Liver (tissue), 9 donors: ENCODE results near the gene EARS2. TPM values are rescaled to one million over a fixed set of nuclear protein-coding genes. Genes with fewer than 3 reads are reported as not detected.

Experiments used
- DNase-seq: peaks from one replicate; pipeline ENCODE4 v3.0.0-alpha.2; 2017; ENCODE audit warnings: low spot score
- H3K27ac ChIP-seq, 2 donors: one replicate each; pipeline ENCODE4 v1.7.0; 2013; ENCODE audit warnings: inconsistent platforms in 2 of 2, low read length in 2 of 2, control low read depth in 1 of 2, low read depth in 1 of 2, mild to moderate bottlenecking in 1 of 2
- H3K27me3 ChIP-seq, 4 donors: one replicate each; pipeline versions ENCODE4 v1.6.1 to v1.7.0; 2013; ENCODE audit warnings: low read length in 3 of 4, inconsistent platforms in 1 of 4, mild to moderate bottlenecking in 1 of 4, moderate library complexity in 1 of 4; ENCODE audit not compliant: control insufficient read depth in 4 of 4, insufficient read depth in 4 of 4
- H3K36me3 ChIP-seq, 4 donors: one replicate each; pipeline versions ENCODE4 v1.6.1 to v1.7.0; 2013; ENCODE audit warnings: low read length in 3 of 4, mild to moderate bottlenecking in 3 of 4, low read depth in 1 of 4, moderate library complexity in 1 of 4; ENCODE audit not compliant: control insufficient read depth in 4 of 4, insufficient read depth in 3 of 4
- H3K4me1 ChIP-seq, 4 donors: one replicate each; pipeline versions ENCODE4 v1.6.1 to v1.7.0; 2013; ENCODE audit warnings: low read length in 3 of 4, mild to moderate bottlenecking in 3 of 4, moderate library complexity in 1 of 4; ENCODE audit not compliant: control insufficient read depth in 4 of 4, insufficient read depth in 4 of 4
- H3K4me3 ChIP-seq, 3 donors: one replicate each; pipeline versions ENCODE4 v1.6.1 to v1.7.0; 2013; ENCODE audit warnings: low read length in 3 of 3, control low read depth in 1 of 3, low read depth in 1 of 3, mild to moderate bottlenecking in 1 of 3
- H3K9ac ChIP-seq, 2 donors: one replicate each; pipeline ENCODE4 v1.7.0; 2013; ENCODE audit warnings: low read length in 2 of 2, mild to moderate bottlenecking in 2 of 2, moderate library complexity in 2 of 2, control low read depth in 1 of 2, low read depth in 1 of 2
- H3K9me3 ChIP-seq, 4 donors: one replicate each; pipeline versions ENCODE4 v1.6.1 to v1.7.0; 2013; ENCODE audit warnings: low read length in 3 of 4; ENCODE audit not compliant: control insufficient read depth in 4 of 4
- CTCF ChIP-seq: fragments of 150-350 bp; IDR thresholded peaks from 2 replicates; pipeline ENCODE4 v1.5.1; 2017; ENCODE audit warnings: improper control_type of control experiment, low read depth, low read length; ENCODE audit not compliant: missing input control
- EGR1 ChIP-seq, 2 donors: IDR thresholded peaks; 2 replicates each; pipeline ENCODE4 v1.6.1; 2016 to 2018; ENCODE audit warnings: antibody characterized with exemption in 2 of 2, low read depth in 2 of 2
- FOXA1 ChIP-seq: IDR thresholded peaks from 2 replicates; pipeline ENCODE4 v1.6.1; 2016; ENCODE audit warnings: antibody characterized with exemption
- GABPA ChIP-seq, 2 donors: IDR thresholded peaks in 1 of 2; conservative IDR thresholded peaks in 1 of 2; 2 replicates each; pipeline ENCODE4 v1.6.1; 2016; ENCODE audit warnings: antibody characterized with exemption in 2 of 2, mild to moderate bottlenecking in 1 of 2, moderate library complexity in 1 of 2
- HNF4A ChIP-seq, 2 donors: conservative IDR thresholded peaks; 2 replicates each; pipeline ENCODE4 v1.6.1; 2016; ENCODE audit warnings: antibody characterized with exemption in 2 of 2, mild to moderate bottlenecking in 2 of 2
- HNF4G ChIP-seq: IDR thresholded peaks from 2 replicates; pipeline ENCODE4 v1.6.1; 2016; ENCODE audit warnings: antibody characterized with exemption
- JUND ChIP-seq, 2 donors: IDR thresholded peaks; 2 replicates each; pipeline ENCODE4 v1.6.1; 2016; ENCODE audit warnings: antibody characterized with exemption in 2 of 2
- NR2F2 ChIP-seq: IDR thresholded peaks from 2 replicates; pipeline ENCODE4 v1.6.1; 2016; ENCODE audit warnings: antibody characterized with exemption
- RAD21 ChIP-seq, 2 donors: IDR thresholded peaks; 2 replicates each; pipeline ENCODE4 v1.6.1; 2016; ENCODE audit warnings: antibody characterized with exemption in 2 of 2, mild to moderate bottlenecking in 2 of 2
- RXRA ChIP-seq, 2 donors: IDR thresholded peaks; 2 replicates each; pipeline ENCODE4 v1.6.1; 2017 to 2018; ENCODE audit warnings: antibody characterized with exemption in 2 of 2, mild to moderate bottlenecking in 1 of 2
- SP1 ChIP-seq: IDR thresholded peaks from 2 replicates; pipeline ENCODE4 v1.6.1; 2018; ENCODE audit warnings: antibody characterized with exemption, mild to moderate bottlenecking
- TAF1 ChIP-seq: conservative IDR thresholded peaks from 2 replicates; pipeline ENCODE4 v1.6.1; 2016; ENCODE audit warnings: antibody characterized with exemption, mild to moderate bottlenecking
- YY1 ChIP-seq: IDR thresholded peaks from 2 replicates; pipeline ENCODE4 v1.6.1; 2016; ENCODE audit warnings: antibody characterized with exemption, mild to moderate bottlenecking
- WGBS: extraction: QIAGEN DNeasy Blood & Tissue Kit; methylation state at CpG from one replicate; pipeline ENCODE4 v1.1.7; 2013; 5-methylcytosine and 5-hydroxymethylcytosine counted together
- polyA plus RNA-seq, 2 donors: library from polyadenylated mRNA; stranded (reverse) in 1 of 2; unstranded in 1 of 2; fragments of 200-250 nt in 1 of 2; fragments of >200 nt in 1 of 2; fragmentation: Nextera tagmentation in 1 of 2; extraction: Ambion mirVana in 1 of 2; gene quantifications; one replicate each; pipeline versions ENCODE4 v1.2.1 to v1.2.3, GENCODE V29; 2013 to 2015
- total RNA-seq, 2 donors: library from RNA; depleted of rRNA; stranded (reverse); fragments of >200 nt; gene quantifications; one replicate each; pipeline ENCODE4 v1.2.3, GENCODE V29; 2014
- TF ChIP-seq, protein P1 (sequence below): IDR thresholded peaks from 2 replicates; pipeline ENCODE4 v1.6.1; 2016; ENCODE audit warnings: antibody characterized with exemption
- TF ChIP-seq, protein P2 (sequence below): IDR thresholded peaks from 2 replicates; pipeline ENCODE4 v1.6.1; 2016; ENCODE audit warnings: antibody characterized with exemption, mild to moderate bottlenecking
- donor health status: healthy.
- donor health status: healthy.
- donor health status: healthy.
- donor health status: healthy.
- donor health status: healthy.

Gene EARS2
- total and polyA plus RNA-seq, 4 donors, result 11.6 to 31.0 (median 19.6) TPM

DNA sequence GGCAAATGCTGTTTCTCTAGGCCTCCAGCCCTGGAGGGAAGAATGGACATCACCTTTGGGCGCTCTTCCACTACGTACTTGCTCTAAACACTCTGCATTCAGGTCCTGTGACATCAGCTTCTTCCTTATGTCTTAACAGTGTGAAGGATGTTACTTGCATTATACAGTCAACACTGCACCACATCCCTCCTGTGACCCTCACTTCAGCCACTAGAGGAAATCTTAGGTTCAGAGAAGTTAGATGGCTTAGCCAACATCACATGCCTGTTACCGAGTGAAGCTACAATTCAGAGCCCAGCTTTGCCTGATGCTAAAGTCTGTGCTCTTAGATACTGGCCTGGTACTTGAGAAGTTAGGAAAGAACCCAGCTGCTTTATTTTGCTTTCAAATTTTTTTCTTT lies 18.7 kb upstream of the EARS2 start:
- Histone ChIP-seq H3K9me3 (no peaks in the 10 kb centered on the region), H3K4me3 (no peak overlapping the region), H3K4me1 (no peaks in the 10 kb centered on the region), H3K36me3 (peaks cover 7 to 43% (median 33%) of the 10 kb centered on the region in 4 donors), H3K27ac (no peak overlapping the region), H3K9ac (no peak overlapping the region), H3K27me3 (no peaks in the 10 kb centered on the region)
- WGBS, result 96% methylated on average over 3 of the region's 3 CpGs
- no peak for DNase-seq
- TF ChIP-seq HNF4A (conservative IDR thresholded peaks at IDR 0.05) (no peak), NR2F2 (no peak), JUND (IDR thresholded peaks at IDR 0.05) (no peak), RAD21 (IDR thresholded peaks at IDR 0.05) (no peak), CTCF (no peak), SP1 (no peak), YY1 (no peak), EGR1 (IDR thresholded peaks at IDR 0.05; ENCODE audit: low read depth in 2 of 2) (no peak), TAF1 (no peak), GABPA (IDR thresholded peaks at IDR 0.05 in 1 of 2, conservative IDR thresholded peaks at IDR 0.05 in 1 of 2) (no peak)
- TF ChIP-seq, protein P1, sequence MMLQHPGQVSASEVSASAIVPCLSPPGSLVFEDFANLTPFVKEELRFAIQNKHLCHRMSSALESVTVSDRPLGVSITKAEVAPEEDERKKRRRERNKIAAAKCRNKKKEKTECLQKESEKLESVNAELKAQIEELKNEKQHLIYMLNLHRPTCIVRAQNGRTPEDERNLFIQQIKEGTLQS, result no peak

GRCh38 chr16:23573817-23574216 lies 16.7 kb upstream of the EARS2 start:
- Histone ChIP-seq H3K4me3 (no peak overlapping the region), H3K4me1 (no peaks in the 10 kb centered on the region), H3K27me3 (no peaks in the 10 kb centered on the region), H3K27ac (no peak overlapping the region), H3K9ac (no peak overlapping the region), H3K36me3 (peaks cover 7 to 48% (median 44%) of the 10 kb centered on the region in 4 donors), H3K9me3 (no peaks in the 10 kb centered on the region)
- TF ChIP-seq FOXA1, result no peak
- TF ChIP-seq RAD21 (IDR thresholded peaks at IDR 0.05), result no peak
- DNase-seq, result no peak
- 95% methylated on average over 5 of the region's 5 CpGs for WGBS

- 97% methylated on average over 9 of the region's 9 CpGs for WGBS
- Histone ChIP-seq H3K36me3 (peaks cover 14 to 55% (median 46%) of the 10 kb centered on the region in 4 donors), H3K4me1 (no peaks in the 10 kb centered on the region), H3K27me3 (no peaks in the 10 kb centered on the region), H3K27ac (no peak overlapping the region), H3K4me3 (no peak overlapping the region), H3K9me3 (no peaks in the 10 kb centered on the region), H3K9ac (no peak overlapping the region)
- no peak for DNase-seq
- TF ChIP-seq CTCF, result no peak
- TF ChIP-seq RXRA (IDR thresholded peaks at IDR 0.05), result no peak
- TF ChIP-seq HNF4G, result no peak
- TF ChIP-seq GABPA (IDR thresholded peaks at IDR 0.05 in 1 of 2, conservative IDR thresholded peaks at IDR 0.05 in 1 of 2), result no peak
- no peak for TF ChIP-seq FOXA1
- TF ChIP-seq NR2F2, result no peak
- TF ChIP-seq JUND (IDR thresholded peaks at IDR 0.05), result no peak
- TF ChIP-seq, protein P2, sequence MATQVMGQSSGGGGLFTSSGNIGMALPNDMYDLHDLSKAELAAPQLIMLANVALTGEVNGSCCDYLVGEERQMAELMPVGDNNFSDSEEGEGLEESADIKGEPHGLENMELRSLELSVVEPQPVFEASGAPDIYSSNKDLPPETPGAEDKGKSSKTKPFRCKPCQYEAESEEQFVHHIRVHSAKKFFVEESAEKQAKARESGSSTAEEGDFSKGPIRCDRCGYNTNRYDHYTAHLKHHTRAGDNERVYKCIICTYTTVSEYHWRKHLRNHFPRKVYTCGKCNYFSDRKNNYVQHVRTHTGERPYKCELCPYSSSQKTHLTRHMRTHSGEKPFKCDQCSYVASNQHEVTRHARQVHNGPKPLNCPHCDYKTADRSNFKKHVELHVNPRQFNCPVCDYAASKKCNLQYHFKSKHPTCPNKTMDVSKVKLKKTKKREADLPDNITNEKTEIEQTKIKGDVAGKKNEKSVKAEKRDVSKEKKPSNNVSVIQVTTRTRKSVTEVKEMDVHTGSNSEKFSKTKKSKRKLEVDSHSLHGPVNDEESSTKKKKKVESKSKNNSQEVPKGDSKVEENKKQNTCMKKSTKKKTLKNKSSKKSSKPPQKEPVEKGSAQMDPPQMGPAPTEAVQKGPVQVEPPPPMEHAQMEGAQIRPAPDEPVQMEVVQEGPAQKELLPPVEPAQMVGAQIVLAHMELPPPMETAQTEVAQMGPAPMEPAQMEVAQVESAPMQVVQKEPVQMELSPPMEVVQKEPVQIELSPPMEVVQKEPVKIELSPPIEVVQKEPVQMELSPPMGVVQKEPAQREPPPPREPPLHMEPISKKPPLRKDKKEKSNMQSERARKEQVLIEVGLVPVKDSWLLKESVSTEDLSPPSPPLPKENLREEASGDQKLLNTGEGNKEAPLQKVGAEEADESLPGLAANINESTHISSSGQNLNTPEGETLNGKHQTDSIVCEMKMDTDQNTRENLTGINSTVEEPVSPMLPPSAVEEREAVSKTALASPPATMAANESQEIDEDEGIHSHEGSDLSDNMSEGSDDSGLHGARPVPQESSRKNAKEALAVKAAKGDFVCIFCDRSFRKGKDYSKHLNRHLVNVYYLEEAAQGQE, result no peak
Observed at GRCh38 chr16:23572394-23572793, 15.2 kb upstream of the EARS2 start.
